Lung (tissue), 12 donors: ENCODE data around the gene SNX9. TPM values are rescaled to one million over a fixed set of nuclear protein-coding genes. Genes with fewer than 3 reads are reported as not detected.

Experiments
- ATAC-seq: fragments of 200-7000 bp; cut with Tn5 transposase; one replicate; pipeline ENCODE4 v1.9.1; 2020; ENCODE audit warnings: moderate number of reproducible peaks; ENCODE audit not compliant: insufficient read depth, low FRiP score
- DNase-seq, 3 donors: peaks; one replicate each; pipeline ENCODE4 v3.0.0-alpha.2; 2013 to 2017
- H3K27ac ChIP-seq, 2 donors: one replicate each; pipeline ENCODE4 v1.5.1; 2013; ENCODE audit warnings: mild to moderate bottlenecking in 2 of 2, moderate library complexity in 2 of 2, control low read depth in 1 of 2, inconsistent platforms in 1 of 2, low read depth in 1 of 2, low read length in 1 of 2
- H3K27me3 ChIP-seq, 3 donors: one replicate each; pipeline ENCODE4 v1.5.1; 2013; ENCODE audit warnings: low read length in 2 of 3; ENCODE audit not compliant: control insufficient read depth in 3 of 3, insufficient read depth in 3 of 3
- H3K36me3 ChIP-seq, 4 donors: one replicate each; pipeline ENCODE4 v1.5.1; 2013; ENCODE audit warnings: low read length in 4 of 4, mild to moderate bottlenecking in 1 of 4, moderate library complexity in 1 of 4; ENCODE audit not compliant: control insufficient read depth in 4 of 4, insufficient read depth in 4 of 4
- H3K4me1 ChIP-seq, 5 donors: one replicate each; pipeline ENCODE4 v1.5.1; 2013; ENCODE audit warnings: low read length in 5 of 5, mild to moderate bottlenecking in 2 of 5, moderate library complexity in 1 of 5; ENCODE audit not compliant: control insufficient read depth in 5 of 5, insufficient read depth in 5 of 5
- H3K4me3 ChIP-seq: one replicate; pipeline ENCODE4 v1.5.1; 2013; ENCODE audit warnings: mild to moderate bottlenecking, control low read depth, moderate library complexity
- H3K9ac ChIP-seq, 2 donors: one replicate each; pipeline ENCODE4 v1.5.1; 2013; ENCODE audit warnings: low read length in 2 of 2, control low read depth in 1 of 2; ENCODE audit not compliant: insufficient read depth in 1 of 2
- H3K9me3 ChIP-seq, 4 donors: one replicate each; pipeline ENCODE4 v1.5.1; 2013; ENCODE audit warnings: low read length in 3 of 4, mild to moderate bottlenecking in 1 of 4, moderate library complexity in 1 of 4; ENCODE audit not compliant: control insufficient read depth in 4 of 4, insufficient read depth in 3 of 4
- CTCF ChIP-seq: IDR thresholded peaks from 2 replicates; pipeline ENCODE4 v1.5.1; 2012; ENCODE audit warnings: mild to moderate bottlenecking; ENCODE audit errors: control extremely low read depth, extremely low read depth
- WGBS, 2 donors: extraction: QIAGEN DNeasy Blood & Tissue Kit; methylation state at CpG; one replicate each; pipeline ENCODE4 v1.1.7; 2013; 5-methylcytosine and 5-hydroxymethylcytosine counted together
- polyA plus RNA-seq, 2 donors: library from polyadenylated mRNA; stranded (reverse); fragments of 200-250 nt; gene quantifications; one replicate each; pipeline ENCODE4 v1.2.1, GENCODE V29; 2013
- total RNA-seq, 2 donors: library from RNA; depleted of rRNA in 1 of 2; stranded (reverse); fragments of >200 nt in 1 of 2; gene quantifications; one replicate each; pipeline ENCODE4 v1.2.1, GENCODE V29; 2014 to 2021
- donor health status: control.
- donor health status: control.
- donor health status: Bipolar disorder and iron deficiency.
- donor health status: healthy.
- donor health status: DM: yes; HTN: yes; CAD: no.

Gene SNX9
- total and polyA plus RNA-seq, 4 donors = 13.8 to 35.0 (median 23.8) TPM

DNA sequence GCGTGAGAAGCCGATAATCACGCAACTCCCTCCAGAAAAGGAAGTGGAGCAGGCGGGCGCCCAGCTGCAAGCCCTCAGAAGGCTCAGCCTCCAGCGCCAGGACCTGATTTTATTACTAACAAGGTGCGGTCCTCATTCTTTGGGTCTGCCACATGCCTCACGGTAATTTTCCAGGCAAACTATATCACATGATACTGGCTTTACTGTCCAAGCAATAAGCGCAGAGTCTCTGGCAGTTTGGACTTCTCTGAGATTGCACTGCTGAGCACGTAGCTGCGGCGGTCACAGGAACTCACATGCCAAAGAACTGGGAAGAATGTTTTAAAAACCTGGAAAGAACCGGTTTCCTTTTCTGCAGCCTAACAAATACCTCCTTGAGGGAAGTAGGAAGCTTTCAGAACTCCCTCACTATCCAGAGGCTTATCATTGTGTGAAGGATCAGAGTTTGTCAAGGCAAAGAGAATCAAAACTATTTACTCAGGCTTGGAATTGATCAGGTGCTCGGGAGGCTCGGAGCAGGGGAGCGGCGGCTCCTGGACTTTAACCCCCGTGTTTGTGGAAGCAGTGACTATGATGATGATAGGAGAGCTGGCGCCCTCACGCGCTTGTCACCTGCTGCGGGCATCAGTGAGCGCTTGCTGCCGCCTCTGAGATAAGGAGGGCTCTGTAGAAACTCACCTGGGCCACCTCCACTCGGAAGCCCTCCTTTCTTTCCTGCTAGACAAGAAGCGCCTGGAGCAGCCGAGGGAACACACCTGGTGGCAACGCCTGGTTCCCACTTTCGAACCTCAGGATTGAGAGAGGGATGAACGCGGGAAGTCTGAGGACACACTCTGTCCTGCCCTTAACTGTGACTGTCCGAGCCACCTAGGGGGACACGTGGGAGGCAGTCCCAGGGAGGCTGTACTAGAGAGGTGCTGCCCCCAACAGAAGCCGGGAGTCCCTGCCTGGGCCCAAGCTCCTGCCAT, 131.4 kb downstream of the SNX9 start:
- DNase-seq (peak; percentile 54 to 76 (median 60)), ATAC-seq (no peak)
- Histone ChIP-seq H3K4me3 (no peak overlapping the region), H3K9ac (no peak overlapping the region), H3K27ac (no peak overlapping the region), H3K36me3 (no peaks in the 10 kb centered on the region), H3K4me1 (no peaks in the 10 kb centered on the region), H3K9me3 (peaks cover 0 to 12% (median 5%) of the 10 kb centered on the region in 4 donors), H3K27me3 (no peaks in the 10 kb centered on the region)
- TF ChIP-seq CTCF = no peak
- 48 to 63% methylated on average over 34 of the region's 34 CpGs for WGBS, 2 donors

- Histone ChIP-seq H3K4me3 (no peak overlapping the region), H3K36me3 (no peaks in the 10 kb centered on the region), H3K4me1 (no peaks in the 10 kb centered on the region), H3K27me3 (no peaks in the 10 kb centered on the region), H3K9ac (no peak overlapping the region), H3K9me3 (peaks cover 0 to 11% (median 11%) of the 10 kb centered on the region in 4 donors), H3K27ac (no peak overlapping the region)
- 95 to 97% methylated on average over 6 of the region's 6 CpGs for WGBS, 2 donors
- no peak for TF ChIP-seq CTCF
- DNase-seq = no peak
- no peak for ATAC-seq
Observed at GRCh38 chr6:157955675-157956074, 132.6 kb downstream of the SNX9 start.

DNA sequence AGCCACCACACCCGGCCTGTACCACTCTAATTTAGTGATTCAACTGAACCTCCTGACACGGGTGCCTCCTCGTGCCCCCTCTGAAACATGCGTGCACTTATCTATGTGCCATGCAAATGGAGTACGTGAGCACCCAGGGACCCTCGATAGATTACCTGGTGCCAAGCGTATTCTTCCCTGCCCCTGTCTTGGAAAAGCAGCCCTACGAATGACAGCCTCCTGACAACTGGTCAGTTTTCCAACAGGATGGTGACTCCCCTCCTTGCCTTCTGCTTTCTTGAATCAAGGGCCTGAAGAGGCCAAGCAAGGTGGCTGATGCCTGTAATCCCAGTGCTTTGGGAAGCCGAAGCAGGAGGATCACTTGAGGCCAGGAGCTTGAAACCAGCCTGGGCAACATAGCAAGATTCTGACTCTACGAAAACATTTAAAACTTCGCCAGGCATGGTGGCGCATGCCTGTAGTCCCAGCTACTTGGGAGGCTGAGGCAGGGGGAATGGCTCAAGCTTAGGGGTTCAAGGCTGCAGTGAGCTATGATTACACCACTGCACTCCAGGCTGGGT, 133.2 kb downstream of the SNX9 start:
- Histone ChIP-seq H3K9ac (no peak overlapping the region), H3K9me3 (peaks cover 0 to 11% (median 11%) of the 10 kb centered on the region in 4 donors), H3K36me3 (no peaks in the 10 kb centered on the region), H3K27ac (no peak overlapping the region), H3K4me1 (no peaks in the 10 kb centered on the region), H3K27me3 (no peaks in the 10 kb centered on the region), H3K4me3 (no peak overlapping the region)
- TF ChIP-seq CTCF = no peak
- 73 to 98% methylated on average over 12 of the region's 12 CpGs for WGBS, 2 donors
- no peak for DNase-seq
- ATAC-seq = no peak
